Fibroblast of lung (primary cell): ENCODE data around the gene ZNF396.

ENCODE experiments used
- EZH2 ChIP-seq: IDR thresholded peaks from 2 replicates; pipeline ENCODE4 v1.5.1; 2012; ENCODE audit warnings: low read length, control low read depth, mild to moderate bottlenecking; ENCODE audit errors: missing control alignments
- TF ChIP-seq, protein P1 (sequence below), 2 donors: IDR thresholded peaks in 1 of 2; conservative IDR thresholded peaks in 1 of 2; 1 replicate in 1 of 2; 2 replicates in 1 of 2; pipeline ENCODE4 v1.5.1; 2011 to 2012; ENCODE audit warnings: low read length in 2 of 2, control low read depth in 1 of 2, inconsistent platforms in 1 of 2, low read depth in 1 of 2, mild to moderate bottlenecking in 1 of 2

DNA sequence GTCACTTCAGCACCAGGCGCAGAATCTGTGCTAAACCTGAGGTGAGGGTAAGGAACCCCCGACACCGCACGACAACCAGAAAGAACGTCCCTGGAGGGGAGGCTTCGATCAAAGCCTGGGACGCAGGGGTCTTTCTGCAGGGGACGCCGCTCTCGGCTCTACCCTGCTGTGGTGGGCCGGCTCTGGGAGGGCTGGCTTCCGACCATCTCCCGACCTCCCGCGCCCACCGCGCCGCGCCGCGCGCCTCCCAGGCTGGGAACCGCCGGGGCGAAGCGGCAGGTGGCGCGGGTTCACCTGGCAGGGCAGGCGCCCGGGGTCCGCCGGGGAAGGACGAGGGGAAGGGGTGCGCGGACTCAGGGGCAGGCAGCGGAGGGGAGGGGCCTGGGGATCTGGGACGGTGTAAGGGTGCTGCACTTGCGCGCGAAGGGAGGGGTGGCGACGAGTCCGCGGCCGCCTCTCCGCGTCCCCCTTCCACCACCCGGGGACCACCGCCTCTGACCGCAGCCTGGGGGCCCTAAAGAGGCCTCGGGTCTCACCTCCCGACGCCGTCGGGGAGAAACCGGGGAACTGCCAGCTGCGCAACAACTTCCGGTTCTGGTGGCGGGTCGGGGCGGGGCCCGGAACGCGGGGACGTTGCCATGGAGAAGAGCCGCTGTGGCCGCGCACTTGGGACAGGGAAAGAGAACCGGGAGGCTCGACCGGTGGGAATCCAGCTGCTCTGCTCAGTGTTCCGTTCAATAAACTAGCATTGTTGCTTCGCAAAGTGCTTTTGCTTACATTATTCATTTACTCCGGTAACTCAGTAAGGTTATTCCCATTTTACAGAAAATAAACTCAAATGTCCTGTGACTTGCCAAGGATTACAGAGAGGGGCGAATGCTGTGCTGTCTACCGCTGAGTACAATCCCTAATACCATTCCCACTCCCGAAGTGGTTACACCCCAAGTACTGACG lies at the start of gene ZNF396:
- TF ChIP-seq, protein P1, sequence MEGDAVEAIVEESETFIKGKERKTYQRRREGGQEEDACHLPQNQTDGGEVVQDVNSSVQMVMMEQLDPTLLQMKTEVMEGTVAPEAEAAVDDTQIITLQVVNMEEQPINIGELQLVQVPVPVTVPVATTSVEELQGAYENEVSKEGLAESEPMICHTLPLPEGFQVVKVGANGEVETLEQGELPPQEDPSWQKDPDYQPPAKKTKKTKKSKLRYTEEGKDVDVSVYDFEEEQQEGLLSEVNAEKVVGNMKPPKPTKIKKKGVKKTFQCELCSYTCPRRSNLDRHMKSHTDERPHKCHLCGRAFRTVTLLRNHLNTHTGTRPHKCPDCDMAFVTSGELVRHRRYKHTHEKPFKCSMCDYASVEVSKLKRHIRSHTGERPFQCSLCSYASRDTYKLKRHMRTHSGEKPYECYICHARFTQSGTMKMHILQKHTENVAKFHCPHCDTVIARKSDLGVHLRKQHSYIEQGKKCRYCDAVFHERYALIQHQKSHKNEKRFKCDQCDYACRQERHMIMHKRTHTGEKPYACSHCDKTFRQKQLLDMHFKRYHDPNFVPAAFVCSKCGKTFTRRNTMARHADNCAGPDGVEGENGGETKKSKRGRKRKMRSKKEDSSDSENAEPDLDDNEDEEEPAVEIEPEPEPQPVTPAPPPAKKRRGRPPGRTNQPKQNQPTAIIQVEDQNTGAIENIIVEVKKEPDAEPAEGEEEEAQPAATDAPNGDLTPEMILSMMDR (conservative IDR thresholded peaks at IDR 0.05 in 1 of 2, IDR thresholded peaks at IDR 0.05 in 1 of 2; ENCODE audit: low read depth in 1 of 2, low read length in 2 of 2): no peak
- TF ChIP-seq EZH2: no peak
